BJ (cell line): ENCODE measurements around the gene DCAF8. TPM values are rescaled to one million over a fixed set of nuclear protein-coding genes. Genes with fewer than 3 reads are reported as not detected.
A peak's percentile ranks its signal among the peaks of the same experiment; 100 is the strongest.

Experiments
- CTCF ChIA-PET: fragments of 350-600 bp; formaldehyde crosslinking; extraction: SDS; loops from one replicate; lab custom pipeline; 2021; ENCODE audit warnings: antibody characterized with exemption, inconsistent platforms; lab: Yijun Ruan, JAX
- POLR2A ChIA-PET: fragments of 300-600 bp; sonication (Branson Sonifier 250); formaldehyde crosslinking; extraction: SDS; loops from one replicate; lab custom pipeline; 2021; ENCODE audit warnings: antibody characterized with exemption; lab: Charles Lee
- DNase-seq: peaks from one replicate; pipeline ENCODE4 v3.0.0-alpha.2; 2011; ENCODE audit warnings: low read depth
- H3K27me3 ChIP-seq: 2 replicates; pipeline ENCODE4 v1.6.0; 2011; ENCODE audit warnings: low read length; ENCODE audit not compliant: control insufficient read depth, insufficient read depth
- H3K36me3 ChIP-seq: 2 replicates; pipeline ENCODE4 v1.5.1; 2011; ENCODE audit warnings: low read length; ENCODE audit not compliant: control insufficient read depth, insufficient read depth
- H3K4me3 ChIP-seq: 2 replicates; pipeline ENCODE4 v1.5.1; 2011; ENCODE audit warnings: low read depth, mild to moderate bottlenecking, control low read depth, low read length
- CTCF ChIP-seq: IDR thresholded peaks from 2 replicates; pipeline ENCODE4 v1.5.1; 2011; ENCODE audit warnings: low read depth, mild to moderate bottlenecking, control low read depth, inconsistent platforms, low read length, moderate library complexity; ENCODE audit not compliant: insufficient read depth
- polyA plus RNA-seq: library from polyadenylated mRNA; depleted of rRNA; stranded (reverse); fragments of >200 nt; gene quantifications from 2 replicates; pipeline ENCODE4 v1.2.3, GENCODE V29; 2011

DCAF8 gene
- polyA plus RNA-seq, 1 experiment: 84.0 TPM

DNA sequence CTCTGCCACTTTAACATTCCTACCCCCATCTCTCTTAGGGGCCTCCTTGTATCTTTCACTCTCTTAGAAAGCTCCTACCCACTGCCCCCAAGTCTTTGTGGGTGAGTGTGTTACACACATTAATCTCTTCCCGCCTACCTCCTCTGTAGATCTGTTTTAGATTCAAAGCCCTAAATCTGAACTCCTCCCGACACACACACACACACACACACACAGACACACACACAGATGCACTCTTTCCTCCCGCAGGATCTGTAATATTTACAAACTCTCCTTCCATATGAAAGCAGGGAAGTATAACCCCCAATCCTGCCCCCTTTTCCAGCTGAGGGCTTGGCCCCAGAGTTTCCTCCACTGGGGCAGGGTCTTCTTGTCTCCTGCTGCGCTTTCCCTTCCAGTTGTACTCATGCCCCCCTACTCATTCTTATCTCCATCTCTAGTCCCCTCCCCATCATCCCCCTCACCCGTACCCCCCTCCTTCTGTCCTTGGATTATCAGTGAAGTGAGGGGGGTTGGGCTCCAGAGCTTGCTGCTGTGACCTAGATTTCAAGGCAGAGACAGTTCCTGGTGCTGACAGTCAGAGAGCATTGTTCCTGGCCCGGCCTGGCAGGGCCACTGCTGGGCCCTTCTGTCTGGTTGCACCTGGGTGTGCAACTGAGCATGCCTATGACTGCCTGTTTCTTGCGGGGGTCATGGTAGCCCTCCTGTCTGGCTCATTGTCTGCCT is 52.9 kb downstream of the DCAF8 start:
- ChIA-PET CTCF (interaction anchor here (0.6 to 4.4 kb wide), 7 partner anchors 10 to 106 kb away, joined by 3 to 45 read pairs (median 7); partner anchors contain the start of gene CASQ1), POLR2A (interaction anchor here (0.6 kb wide), 2 partner anchors 10 to 17 kb away, joined by 3 to 9 read pairs; no protein-coding TSS in a partner anchor)
- Histone ChIP-seq H3K36me3 (peaks cover 44% of the 10 kb centered on the region), H3K27me3 (no peaks in the 10 kb centered on the region), H3K4me3 (no peak overlapping the region)
- no peak for TF ChIP-seq CTCF
- no peak for DNase-seq

DNA sequence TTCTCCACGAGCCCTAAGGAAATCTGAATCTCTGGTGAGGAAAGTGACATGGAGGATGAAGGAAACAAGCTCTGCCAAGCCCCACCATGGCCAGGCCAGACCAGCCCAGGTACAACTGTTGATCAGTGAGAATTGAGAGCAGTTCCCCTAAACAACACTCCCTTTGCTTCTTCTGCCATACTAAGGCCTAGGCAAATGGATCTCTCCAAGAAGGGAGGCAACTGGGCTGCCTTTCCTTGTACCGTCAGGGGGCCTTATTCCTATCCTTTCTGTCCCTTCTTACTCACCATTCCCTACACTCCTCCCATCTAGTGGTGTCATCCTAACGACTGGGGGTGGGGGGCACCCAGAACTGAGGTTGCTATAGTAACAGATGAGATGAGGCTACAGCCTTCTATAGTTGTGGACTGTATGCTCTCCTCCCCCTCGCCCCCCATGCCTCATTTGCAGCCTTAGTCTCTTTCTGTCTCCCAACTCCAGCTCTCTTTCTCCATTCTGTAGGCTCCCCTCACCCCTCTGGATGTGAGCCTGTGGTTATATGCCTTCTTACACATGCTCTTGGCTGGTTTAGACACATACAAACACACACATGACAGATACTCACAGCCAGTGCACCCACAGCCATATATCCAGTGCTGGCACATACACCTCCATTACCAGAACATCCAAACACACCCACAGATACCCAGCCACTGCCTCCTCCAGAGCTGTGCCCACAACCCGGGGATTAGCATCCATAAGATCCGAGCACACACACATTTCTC is 53.6 kb downstream of the DCAF8 start:
- Histone ChIP-seq H3K36me3 (peaks cover 41% of the 10 kb centered on the region), H3K27me3 (no peaks in the 10 kb centered on the region), H3K4me3 (no peak overlapping the region)
- no peak for DNase-seq
- POLR2A ChIA-PET: interaction anchor here (0.6 kb wide), 2 partner anchors 11 to 16 kb away, joined by 3 to 9 read pairs; no protein-coding TSS in a partner anchor
- CTCF ChIA-PET: interaction anchor here (0.6 to 4.4 kb wide), 8 partner anchors 11 to 107 kb away, joined by 3 to 45 read pairs (median 4); partner anchors contain the start of gene CASQ1
- no peak for TF ChIP-seq CTCF

DNA sequence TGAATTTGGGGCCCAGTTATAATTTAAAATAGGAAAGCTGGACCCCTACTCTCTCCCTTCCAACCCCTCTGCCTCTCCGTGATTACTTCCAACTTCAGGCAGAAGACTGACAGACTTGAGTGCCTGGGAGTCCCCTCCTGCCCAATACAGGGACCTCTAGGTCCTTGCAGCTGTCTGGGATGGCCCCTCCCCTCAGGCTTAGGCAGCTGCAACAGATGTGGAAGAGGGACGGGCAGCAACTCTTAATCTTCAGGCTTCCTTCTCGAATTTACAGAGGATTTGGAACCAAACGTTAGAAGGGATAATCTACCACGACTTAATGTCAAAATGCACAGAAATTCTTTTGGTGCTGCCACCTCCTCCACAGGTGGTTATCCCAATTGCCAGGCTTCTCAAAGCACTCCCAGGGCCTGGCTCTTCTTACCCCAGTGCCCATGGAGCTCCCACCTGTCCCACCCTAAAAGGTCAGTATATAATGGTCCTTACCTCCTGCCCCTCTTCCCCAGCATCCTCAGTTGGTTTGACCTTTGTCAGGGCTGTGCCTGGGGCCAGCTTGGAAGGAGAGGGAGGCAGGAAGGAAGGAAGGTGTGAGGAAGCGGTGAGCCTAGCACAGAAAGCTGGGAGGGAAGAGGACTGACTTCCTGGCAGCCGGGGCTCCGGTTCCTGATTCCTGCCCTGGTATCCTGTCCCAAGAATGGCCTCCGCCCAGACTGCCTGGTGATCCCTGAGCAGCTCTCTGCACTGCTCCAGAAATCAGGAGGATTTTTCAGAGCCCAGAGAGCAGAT is 54.4 kb downstream of the DCAF8 start:
- no peak for TF ChIP-seq CTCF
- DNase-seq: no peak

GRCh38 chr1:160207118-160207650 is 55.2 kb downstream of the DCAF8 start:
- Histone ChIP-seq H3K4me3 (peak overlapping the region; percentile 30), H3K36me3 (peaks cover 26% of the 10 kb centered on the region), H3K27me3 (no peaks in the 10 kb centered on the region)
- no peak for DNase-seq
- TF ChIP-seq CTCF: no peak
- ChIA-PET CTCF (interaction anchor here (1.0 to 4.4 kb wide), 7 partner anchors 12 to 84 kb away, joined by 3 to 45 read pairs (median 7); no protein-coding TSS in a partner anchor), POLR2A (no interaction called here)

More for the DNA sequence above, 54.4 kb downstream of the DCAF8 start:
- Histone ChIP-seq H3K27me3 (no peaks in the 10 kb centered on the region), H3K36me3 (peaks cover 34% of the 10 kb centered on the region), H3K4me3 (no peak overlapping the region)
- POLR2A ChIA-PET: no interaction called here
- CTCF ChIA-PET: interaction anchor here (1.0 to 4.4 kb wide), 8 partner anchors 11 to 106 kb away, joined by 3 to 45 read pairs (median 4); partner anchors contain the start of gene CASQ1
